ENCODE measurements around the gene TRAF3.
"Not testable (repeated sequence)": the region's sequence is repeated elsewhere in the genome, so short reads cannot be mapped to it uniquely, and the experiment has no call there.

Gene TRAF3

DNA sequence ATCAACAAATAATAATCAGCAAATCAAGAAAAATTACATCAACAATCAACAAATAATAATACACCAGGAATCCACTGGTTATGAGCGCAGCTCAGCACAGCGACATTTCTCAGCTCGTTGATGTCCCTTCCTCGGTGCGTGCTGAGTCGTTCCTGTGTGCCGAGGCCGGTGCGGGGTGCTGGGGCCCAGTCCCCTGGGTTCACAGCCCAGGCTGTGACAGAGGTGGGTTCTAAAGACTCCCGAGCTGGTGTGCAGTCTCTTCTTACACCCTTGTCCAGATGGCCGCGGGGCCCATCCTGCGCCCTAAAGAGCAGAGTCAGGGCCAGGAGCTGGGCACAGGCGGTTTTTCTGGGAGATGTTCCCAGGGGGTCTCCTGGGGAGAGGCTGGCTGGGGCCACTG is 26.9 kb upstream of the TRAF3 start:
- no peak for DNase-seq

DNA sequence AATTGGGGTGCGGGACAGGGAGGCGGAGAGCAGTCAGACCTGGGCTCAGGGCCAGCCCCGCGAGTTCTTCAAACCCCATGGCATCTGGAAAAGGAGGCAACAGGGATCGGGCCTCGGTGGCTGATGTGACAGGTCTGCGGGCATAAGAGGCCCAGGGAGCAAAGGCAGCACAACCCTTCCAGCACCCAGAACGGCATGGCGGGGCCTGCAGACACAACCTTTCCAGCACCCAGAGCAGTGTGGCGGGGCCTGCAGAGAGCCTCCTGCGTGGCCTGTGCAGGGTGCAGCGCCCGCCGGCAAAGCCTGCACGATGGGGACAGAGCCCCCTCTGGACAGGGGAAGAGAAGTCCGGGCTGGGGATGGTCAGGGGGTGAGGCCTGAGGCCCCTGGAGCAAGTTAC is 26.2 kb upstream of the TRAF3 start:
- no peak for DNase-seq

DNA sequence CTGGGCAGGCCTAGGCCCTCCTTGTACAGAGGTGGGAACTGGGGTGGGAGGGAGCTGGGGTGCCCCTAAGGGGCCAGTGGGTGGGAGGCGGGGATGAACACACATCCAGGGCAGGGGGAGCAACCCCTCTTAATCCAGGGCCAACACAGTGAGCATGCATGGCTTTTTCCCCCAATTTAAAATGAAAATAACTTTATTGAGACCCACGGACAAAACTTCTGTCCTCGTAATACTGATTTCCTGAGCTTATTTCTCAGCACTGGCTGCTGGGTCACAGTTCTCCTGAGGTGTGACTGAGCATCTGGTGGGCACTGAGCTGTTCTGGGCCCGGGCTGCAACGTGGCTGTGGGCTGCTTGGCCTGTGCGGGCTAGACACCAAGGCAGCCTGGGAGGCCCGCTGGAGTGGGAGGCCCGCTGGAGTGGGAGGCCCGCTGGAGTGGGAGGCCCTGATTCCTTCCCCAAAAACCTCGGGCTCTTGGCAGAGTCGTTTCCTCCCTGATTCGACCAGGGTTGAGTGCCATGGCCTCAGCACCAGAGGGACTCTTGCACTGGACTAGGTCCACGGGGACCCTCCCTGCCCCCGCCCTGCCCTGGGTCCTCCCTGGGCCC is 24.9 kb upstream of the TRAF3 start:
- no peak for DNase-seq

DNA sequence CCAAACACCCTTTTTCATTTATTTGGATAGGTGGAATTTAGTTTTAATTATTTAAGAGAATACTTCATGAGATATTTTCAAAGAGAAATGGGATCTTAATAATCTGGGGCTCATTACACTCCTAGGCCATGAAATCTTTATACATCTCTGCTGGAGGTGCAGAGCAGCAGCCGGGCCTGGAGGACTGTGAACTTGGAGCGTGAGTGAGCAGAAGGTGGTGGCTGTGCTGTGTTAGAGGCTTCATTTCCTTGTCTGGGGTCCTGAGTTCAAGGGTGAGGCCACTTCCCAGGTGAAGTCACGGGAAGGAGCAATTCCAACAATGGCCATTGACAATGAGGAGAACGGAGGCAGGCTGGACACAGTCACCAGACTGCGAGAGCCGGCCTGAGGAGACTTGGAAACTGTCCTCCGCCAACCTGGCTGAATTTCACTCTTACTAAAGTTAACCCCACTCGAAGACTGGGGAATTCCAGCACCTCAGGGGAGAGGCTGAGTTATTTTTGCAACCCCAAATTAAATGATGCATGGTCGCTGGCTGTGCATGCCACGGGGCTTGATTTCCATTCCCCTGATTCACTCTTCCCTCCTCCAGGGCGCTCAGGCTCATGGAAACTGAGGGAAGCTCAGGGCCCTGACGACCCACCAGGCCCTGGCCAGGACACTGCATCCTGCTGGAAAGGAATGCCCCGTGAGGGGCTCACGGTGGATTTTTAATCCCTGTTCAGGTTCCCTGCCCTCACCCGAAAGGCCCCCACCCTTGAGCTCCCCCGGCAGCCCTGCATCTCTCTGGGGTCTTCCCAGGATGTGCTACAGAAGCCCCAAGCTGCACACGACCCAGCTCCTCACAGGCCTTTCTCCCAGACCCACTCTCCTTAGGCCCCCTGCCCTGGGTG is 22.6 kb upstream of the TRAF3 start:
- DNase-seq = no peak

DNA sequence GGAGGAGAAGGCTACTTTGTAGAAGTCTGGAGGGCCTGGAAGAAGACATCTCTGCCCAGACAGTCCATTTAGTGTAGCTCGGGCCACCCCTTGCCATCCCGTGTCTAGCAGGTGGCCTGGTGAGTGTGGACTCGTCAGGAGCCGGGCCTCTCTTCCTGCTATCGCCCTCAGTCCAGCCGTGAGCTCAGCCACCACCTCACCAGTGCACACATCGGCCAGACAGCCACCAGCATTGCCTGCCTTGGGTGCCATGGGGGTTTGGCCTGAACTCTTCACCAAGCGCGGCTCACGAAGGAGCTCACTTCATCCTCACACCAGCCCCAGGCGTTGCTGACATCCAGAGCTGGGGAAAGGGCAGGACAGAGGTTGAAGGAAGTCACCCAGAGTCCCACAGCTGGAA is 19.6 kb upstream of the TRAF3 start:
- no peak for DNase-seq

DNA sequence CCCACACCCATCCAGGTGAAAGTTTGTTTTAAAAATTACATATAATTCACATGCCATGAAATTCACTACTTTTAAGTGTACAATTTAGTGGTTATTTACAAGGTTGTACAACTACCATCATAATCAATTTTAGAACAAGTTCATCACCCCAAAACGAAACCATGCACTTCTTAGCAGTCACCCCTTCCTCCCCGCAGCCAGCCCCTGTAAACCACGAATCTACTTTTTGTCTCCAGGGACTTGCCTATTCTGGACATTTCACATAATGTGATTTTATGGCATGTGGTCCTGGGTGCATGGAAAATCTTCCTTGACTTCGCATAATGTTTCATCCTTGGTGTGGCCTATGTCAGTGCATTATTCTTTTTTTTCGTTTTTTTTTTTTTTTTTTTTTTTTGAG is 19.2 kb upstream of the TRAF3 start:
- DNase-seq = no peak

DNA sequence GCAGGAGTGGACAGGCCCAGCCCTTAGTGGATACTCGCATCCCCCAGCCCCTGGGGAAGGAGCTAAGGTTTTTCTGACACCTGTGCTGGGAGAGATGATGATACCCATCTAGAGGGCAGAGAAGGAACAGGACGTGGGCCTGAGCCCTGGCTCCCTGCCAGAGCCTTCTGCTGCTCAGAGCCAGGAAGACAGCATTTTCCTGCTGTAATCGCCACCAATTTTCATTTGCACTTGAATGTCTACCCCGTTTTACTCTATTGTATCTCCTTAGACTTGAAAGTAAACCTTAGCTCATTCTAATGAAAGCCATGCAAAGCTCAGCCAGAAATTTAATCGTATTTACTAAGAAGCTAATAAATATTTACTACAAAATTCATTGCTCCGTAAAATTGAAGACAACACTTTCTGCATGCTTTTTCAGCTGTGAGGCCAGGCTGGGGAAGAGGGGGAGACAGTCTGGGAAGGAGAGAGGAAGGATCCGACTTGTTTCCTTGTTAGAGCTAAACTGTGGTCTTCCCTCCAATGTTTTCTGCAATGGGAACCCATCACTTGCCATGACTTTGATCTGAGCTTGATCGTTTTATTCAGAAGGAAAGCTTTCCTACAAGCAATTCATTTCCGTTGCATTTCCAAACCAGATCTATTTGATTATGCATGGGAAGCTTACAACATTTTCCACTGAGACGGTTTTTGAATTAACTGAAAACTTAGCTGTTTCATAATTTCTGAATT is 17.6 kb upstream of the TRAF3 start:
- no peak for DNase-seq

DNA sequence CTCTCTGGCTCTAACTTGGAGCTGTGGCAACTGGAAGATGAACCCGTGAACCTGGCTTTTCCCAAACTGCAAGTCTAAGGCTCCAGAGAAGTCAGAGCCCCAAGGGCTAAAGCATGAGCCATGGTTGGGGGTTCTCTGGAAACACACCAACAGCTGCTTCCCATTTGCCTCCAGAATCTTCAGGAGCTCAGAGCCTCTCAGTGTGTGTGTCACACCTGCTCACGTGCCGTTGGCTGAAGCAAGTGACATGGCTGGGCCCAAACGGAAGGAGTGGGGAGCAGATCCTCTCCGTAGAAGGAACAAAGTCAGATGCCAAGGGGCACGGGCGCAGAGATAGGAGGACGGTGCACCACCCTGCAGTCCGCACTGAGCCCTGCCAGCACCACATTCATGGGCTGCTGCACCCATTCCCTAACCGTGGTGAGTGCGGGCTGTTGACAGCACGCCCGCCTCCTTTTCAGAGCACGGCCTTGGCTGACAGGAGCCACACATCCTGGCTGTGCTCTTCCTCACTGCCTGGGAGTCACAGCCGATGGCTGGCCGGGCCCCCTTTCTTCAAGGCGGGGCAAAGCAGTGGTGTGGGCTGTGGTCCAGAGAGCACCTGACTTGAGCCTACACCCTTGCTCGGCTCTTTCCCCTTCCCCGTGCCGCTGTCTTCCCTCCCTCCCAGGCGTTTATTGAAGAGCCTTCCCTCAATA is 16.6 kb upstream of the TRAF3 start:
- no peak for DNase-seq

DNA sequence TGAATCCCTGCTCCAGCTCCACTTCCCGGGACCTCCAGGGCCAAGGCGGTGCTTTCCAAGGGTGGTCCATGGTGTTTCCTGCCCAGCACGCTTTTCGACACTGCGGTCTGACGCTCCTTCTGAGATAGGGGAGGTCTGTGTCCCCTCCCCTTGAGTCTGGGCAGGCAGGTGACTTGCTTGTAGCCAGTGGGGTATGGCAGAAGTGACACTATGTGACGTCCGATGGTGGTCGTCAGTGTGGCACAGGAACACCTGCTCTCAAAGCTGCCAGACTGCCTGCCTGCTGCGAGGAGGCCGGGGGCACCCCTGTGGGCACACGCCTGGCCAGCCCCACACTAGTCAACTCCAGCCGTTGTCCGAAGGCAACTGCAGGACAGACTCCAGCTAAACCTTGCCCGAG is 16.0 kb upstream of the TRAF3 start:
- no peak for DNase-seq

DNA sequence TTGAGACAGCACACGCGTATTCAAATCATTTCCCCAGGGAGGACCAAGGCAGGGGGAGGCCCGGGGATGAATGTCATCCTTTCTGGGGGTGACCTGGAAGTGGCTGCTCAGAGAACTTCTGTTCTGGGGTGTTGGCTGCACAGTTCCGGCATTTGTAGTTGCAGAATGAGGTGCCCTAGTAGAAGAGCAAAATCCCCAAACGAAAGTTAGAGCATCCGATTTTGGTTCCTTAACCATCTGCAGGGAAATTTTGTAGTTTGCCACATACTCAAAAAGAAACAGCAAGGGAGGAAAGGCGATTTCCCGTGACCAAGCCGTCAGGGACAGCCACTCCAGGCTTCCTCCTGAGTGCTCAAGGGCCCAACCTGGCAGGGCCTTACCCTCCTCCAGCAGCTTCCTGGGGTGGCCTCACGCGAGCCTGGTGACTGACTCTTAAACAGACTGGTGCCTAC is 13.0 kb upstream of the TRAF3 start:
- DNase-seq = no peak

DNA sequence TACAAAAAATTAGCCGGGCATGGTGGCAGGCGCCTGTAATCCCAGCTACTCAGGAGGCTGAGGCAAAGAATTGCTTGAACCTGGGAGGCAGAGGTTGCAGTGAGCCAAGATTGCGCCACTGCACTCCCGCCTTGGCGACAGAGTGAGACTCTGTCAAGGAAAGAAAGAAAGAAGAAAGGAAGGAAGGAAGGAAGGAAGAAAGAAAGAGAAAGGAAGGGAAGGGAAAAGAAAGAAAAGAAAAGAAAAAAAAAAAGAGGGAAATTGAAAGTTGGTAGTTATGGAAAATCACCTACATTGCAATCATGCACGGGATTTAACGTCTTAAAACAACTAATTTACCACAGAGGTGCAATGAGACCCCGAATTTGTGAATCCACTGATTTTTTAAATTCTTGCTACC is 11.5 kb upstream of the TRAF3 start:
- DNase-seq = not testable (repeated sequence)

DNA sequence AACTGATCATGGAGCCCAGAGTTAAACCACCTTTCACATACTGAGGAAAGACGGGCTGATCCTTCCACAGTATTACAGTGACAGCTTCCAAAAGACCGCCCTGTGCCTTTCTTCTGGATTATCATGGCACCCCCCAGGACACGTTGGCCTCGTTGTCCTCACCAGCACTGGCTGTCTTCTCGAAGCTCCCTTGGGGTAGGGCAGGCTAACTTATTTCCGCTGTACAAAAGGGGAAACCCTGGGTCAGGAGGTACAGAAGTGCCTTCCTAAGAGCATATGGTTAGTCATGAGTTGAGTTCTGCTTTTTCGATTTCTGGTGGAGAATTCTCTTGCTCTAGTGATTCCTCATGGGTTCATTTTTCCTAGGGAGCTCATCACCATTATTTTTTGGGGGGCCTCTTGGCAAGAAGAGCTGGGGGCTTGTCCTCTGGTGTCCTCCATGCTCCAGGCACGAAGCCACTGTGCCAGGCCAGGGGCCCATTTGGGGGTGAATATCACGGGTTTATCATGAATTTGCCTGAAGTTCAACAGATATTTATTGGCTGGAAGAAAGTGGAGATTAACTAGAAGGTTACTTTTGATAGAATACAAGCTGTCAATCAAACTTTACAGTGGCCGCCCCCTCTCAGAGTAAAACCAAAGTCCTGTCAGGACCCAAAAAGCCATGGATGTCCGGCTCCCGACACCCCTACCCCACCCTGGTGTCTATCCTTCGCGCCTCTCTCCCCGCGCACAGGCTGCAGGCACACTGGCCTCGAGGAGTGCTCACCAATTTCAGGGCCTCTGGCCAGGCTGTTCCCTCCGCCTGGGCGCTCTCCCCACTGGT is 8.8 kb upstream of the TRAF3 start:
- DNase-seq = peak in 1 of 56 donors; percentile 41

DNA sequence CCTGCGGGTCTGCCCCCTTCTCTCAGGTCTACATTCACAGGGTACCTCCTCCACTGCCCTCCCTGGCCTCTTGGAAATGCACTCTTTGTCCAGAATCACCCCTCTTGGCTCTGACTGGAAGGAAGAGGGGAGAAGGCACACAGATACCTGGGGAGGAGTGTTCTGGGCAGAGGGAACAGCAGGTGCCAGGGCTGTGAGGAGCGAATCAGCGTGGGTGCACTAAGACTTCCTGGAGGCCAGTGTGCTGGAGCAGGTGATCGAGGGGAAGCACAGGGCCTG is 8.3 kb upstream of the TRAF3 start:
- no peak for DNase-seq

DNA sequence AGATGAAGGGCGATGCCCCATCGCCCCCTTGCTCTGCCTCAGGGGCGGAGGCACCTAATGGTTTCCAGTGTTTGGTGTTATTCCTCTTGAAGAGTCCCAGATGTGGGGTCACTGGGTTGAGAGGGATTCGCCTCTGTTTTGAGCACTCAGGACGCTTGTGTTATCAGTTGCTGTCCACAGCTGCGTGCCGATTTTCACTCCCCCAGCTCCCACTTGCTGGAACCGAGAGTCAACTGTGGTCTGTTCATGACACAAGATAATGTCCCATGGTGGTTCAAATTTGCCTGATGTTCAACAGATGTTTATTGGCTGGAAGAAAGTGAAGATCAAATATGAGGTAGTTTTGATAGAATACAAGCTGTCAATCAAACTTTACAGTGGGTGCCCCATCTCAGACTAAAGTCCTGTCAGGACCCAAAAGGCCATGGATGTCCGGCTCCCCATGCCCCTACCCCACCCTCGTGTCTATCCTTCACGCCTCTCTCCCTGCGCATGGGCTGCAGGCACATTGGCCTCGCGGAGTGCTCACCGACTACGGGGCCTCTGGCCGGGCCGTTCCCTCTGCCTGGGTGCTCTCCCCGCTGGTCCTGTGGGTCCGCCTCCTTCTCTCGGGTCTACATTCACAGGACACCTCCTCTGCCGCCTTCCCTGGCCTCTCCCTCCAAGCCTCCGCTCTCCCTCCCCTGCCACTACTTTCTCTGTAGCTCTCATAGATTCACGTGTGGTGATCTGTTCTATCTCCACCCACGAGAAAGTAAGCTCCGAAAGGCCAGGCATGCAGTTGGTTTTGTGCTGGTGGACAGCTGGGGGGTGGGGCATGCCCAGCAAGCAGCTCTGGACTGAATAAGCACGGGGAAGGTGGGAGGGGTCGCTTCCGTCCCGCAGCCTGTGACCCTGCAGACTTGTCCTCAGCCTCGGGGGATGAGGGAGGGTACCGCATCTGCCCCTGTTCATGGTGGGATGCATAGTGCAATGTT is 6.8 kb upstream of the TRAF3 start:
- DNase-seq = no peak

DNA sequence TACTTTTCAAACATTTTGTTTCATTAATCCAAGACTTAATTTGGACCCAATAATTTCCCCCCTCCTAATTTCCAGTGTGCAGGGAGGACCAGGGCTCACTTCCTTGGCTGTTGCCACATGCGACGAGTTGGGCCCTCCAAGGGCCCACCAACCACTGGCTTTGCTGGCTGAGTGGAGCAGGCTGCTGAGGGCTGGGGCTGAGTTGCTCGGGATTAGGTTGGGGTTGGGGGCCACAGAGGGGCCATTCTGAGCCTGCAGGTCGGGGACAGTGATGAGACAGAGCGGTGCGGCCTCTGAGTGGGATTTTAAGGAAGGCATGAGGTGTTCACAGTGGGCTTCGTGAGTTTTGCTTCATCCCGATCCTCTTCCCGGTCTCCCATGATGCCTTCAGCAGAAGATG is 6.1 kb upstream of the TRAF3 start:
- no peak for DNase-seq

DNA sequence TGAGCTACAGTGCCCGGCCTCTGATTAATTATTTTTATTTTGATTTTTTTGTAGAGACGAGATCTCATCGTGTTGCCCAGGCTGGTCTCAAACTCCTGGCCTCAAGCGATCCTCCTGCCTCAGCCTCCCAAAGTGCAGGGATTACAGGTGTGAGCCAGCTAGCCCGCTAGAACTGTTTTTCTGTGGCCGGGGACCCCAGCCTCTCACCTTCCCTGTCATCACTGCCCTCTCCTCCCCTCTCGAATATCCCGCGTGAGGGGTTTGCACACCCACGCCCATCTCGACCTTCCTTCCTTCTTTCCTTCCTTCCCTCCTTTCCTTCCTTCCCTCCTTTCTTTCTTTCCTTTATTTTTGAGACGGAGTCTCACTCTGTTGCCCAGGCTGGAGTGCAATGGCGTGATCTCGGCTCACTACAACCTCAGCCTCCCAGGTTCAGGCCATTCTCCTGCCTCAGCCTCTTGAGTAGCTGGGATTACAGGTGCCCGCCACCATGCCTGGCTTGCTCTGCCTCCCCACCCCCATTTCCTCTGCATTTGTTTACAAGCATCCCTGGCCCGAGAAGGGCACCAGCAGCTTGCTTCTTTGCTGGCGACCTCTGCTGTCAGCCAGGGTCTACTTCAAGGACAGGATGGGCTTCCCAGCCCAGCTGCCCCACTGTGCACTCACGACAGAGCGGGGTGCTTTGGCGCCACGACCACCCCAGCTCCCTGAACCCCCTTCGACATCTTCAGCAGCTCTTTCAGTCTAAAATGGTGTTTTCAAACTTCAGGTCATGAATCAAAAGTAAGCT is 4.3 kb upstream of the TRAF3 start:
- DNase-seq = no peak

DNA sequence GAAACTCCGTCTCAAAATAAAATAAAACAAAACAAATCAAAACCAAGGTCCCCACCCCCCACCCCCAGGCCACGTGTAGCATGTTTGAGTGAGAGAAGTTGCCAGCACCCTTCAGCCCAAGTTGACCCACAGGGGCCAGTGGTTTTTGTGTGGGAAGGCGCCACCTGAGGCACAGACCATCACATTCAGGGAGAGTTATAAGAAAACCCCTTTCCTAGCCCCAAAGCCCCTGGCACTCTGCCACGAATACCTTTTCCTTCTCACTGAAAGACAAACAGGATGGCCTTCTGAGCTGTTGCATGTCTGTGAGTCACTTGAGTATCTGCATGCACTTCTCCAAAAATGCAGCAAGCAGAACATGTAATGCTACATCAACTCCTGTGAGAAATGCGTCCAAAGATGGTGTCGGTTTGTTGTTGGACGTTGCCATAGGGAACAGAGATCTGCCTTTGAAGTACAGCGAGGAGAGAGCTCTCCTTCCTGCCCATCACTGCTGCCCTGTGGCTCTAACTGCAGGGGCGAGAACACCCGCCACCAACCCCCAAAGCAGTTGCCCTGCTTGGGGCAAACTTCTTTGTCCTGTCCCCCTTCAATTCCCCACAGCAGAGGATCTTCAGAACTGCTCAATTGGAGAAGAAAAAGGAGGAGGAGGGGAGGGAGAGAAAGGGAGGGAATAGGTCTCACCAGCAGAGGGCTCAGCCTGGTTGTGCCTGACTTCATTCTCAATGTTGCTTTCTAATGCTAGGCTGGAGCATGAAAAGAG is 2.7 kb upstream of the TRAF3 start:
- peak in 34 of 56 donors; percentile 15 to 81 (median 44) for DNase-seq
